GM06990 (cell line): ENCODE measurements around the gene BTG3.

Experiments
- DNase-seq: peaks from one replicate; pipeline ENCODE4 v3.0.0-alpha.2; 2011; ENCODE audit not compliant: insufficient read length; ENCODE audit errors: extremely low read depth
- H3K27me3 ChIP-seq: replicated peaks from 2 replicates; pipeline ENCODE4 v1.6.0; 2011; ENCODE audit warnings: low read length; ENCODE audit not compliant: control insufficient read depth, insufficient read depth
- H3K36me3 ChIP-seq: 2 replicates; pipeline ENCODE4 v1.5.1; 2011; ENCODE audit warnings: low read length; ENCODE audit not compliant: control insufficient read depth, insufficient read depth
- H3K4me3 ChIP-seq: replicated peaks from 2 replicates; pipeline ENCODE4 v1.5.1; 2011; ENCODE audit warnings: low read depth, mild to moderate bottlenecking, control low read depth, low read length
- TF ChIP-seq, protein P1 (sequence below): IDR thresholded peaks from 2 replicates; pipeline ENCODE4 v1.5.1; 2011; ENCODE audit warnings: low read length, control low read depth, mild to moderate bottlenecking, inconsistent platforms; ENCODE audit not compliant: insufficient read depth, poor library complexity, severe bottlenecking

BTG3 gene

DNA sequence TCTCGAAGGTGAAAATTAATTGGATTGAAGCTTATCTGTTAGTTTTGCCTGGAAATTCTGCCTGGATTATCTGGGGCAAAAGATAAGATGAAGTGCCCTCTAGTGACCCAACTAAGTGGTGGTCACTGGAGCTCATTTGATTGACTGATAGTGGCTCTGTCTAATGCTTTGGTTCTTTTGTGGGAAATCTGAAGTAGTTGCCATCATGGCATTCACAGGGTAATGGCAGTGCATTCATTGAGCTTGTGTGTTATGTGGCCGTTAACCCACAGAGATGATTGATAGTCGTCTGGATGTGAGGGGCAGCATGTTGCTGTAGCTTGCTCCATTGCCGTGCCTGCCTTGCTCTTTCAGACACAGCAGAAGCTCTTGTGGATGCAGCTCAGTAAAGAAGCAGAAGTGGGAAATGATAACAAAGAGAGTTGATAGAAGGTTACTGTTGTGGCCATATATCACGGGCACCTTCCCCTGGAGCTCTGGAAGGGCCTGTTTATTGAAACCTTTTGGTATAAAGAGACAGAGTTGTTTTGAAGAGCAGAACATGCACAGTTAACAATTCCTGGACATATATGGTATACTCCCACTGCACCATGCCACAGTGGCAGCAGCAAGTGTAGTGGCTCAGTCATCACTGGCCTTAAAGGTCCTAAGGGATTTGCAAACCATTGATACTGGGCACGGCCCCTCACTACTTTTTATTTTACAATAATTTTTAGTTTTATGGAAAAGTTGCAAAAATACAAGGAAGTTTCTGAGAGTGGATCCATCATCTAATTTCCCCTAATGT lies 57.8 kb downstream of the BTG3 start:
- TF ChIP-seq, protein P1, sequence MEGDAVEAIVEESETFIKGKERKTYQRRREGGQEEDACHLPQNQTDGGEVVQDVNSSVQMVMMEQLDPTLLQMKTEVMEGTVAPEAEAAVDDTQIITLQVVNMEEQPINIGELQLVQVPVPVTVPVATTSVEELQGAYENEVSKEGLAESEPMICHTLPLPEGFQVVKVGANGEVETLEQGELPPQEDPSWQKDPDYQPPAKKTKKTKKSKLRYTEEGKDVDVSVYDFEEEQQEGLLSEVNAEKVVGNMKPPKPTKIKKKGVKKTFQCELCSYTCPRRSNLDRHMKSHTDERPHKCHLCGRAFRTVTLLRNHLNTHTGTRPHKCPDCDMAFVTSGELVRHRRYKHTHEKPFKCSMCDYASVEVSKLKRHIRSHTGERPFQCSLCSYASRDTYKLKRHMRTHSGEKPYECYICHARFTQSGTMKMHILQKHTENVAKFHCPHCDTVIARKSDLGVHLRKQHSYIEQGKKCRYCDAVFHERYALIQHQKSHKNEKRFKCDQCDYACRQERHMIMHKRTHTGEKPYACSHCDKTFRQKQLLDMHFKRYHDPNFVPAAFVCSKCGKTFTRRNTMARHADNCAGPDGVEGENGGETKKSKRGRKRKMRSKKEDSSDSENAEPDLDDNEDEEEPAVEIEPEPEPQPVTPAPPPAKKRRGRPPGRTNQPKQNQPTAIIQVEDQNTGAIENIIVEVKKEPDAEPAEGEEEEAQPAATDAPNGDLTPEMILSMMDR = no peak
- Histone ChIP-seq H3K4me3 (no peak overlapping the region), H3K27me3 (no peaks in the 10 kb centered on the region), H3K36me3 (no peaks in the 10 kb centered on the region)
- no peak for DNase-seq

DNA sequence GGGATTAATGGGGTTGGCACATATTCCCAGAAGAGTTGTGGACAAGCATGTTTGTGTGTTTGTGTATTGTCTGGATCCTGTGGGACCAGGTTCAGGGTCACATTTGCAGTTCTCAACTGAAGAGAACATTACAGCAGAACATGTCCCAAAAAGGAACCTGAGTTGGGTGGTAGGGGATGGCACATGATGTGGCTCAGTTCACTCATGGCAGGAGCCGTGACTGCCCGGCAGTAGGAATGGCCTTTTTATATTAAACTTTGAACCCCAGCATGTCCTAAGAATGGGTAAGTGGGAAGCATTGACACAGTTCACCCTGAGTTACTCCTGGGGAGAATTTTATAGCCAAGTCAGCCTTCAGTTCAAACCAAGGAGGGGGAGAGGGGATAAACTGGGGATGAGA lies 58.6 kb downstream of the BTG3 start:
- no peak for DNase-seq
- H3K4me3 ChIP-seq = no peak overlapping the region
- H3K27me3 ChIP-seq = no peaks in the 10 kb centered on the region
- no peaks in the 10 kb centered on the region for H3K36me3 ChIP-seq
- TF ChIP-seq, protein P1 = no peak

DNA sequence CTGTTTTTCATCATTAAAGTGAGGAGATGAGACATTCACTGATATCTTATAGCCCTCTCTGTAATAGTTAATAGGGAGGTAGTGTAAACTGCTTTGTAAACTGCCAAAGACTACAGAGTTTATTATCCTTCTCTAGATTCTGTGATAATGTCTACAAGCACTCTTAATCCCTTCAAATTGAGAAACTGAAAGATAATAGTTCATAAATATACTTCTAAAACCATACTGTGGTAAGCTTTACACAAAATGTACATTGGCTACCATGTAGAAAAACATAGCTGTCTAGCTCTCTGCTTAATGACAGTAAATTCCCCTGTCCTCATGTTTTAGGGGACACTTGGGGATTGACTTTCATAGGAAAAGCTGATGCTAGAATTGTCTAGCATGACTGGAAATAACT lies 60.3 kb downstream of the BTG3 start:
- H3K36me3 ChIP-seq = no peaks in the 10 kb centered on the region
- TF ChIP-seq, protein P1 = no peak
- no peak for DNase-seq
- H3K27me3 ChIP-seq = no peaks in the 10 kb centered on the region
- H3K4me3 ChIP-seq = no peak overlapping the region

DNA sequence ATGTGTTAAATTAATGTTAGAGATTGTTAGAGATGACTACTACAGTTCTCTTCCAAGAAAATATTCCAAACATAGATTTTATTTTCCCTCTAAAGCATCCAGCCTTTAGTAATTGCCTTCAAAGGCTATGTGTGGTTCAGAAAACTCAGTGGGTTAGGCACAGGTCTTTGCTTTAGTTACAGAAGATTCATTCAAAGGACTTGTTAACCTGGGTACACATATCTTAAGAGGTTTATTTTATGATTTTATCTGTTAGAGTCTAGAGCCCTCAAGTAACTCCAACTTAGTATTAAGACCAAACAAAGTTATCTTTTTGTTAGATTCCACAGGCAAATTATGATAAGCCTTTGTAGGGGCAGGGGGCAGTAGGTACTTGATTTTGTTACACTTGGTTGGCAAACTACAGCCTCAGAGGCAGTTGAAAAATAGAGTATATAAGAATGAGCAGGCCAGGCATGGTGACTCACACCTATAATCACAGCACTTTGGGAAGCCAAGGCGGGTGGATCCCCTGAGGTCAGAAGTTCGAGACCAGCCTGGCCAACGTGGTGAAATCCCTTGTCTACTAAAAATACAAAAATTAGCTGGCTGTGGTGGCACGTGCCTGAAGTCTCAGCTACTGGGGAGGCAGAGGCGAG lies 61.9 kb downstream of the BTG3 start:
- no peak for DNase-seq
- Histone ChIP-seq H3K27me3 (no peaks in the 10 kb centered on the region), H3K36me3 (no peaks in the 10 kb centered on the region), H3K4me3 (no peak overlapping the region)
- TF ChIP-seq, protein P1 = no peak

DNA sequence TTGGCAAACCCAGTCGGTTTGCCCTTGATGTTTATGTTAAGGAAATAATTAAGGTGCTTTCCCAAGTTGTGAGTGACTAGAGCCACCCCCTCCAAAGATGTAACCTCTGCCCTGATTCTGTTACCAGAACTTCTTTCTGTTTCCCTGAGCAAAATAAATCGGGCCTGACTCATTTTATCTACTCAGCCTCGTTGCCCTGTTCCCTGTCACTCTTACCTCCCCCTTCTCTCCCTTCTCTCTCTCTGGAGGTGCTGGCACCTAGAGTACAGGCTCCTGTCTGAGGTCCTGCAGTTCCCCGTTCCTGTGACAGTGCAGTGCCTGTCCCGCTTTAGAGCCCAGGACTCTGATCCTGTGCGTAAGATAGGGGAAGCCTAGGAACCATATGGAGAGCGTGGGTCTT lies 64.4 kb downstream of the BTG3 start:
- no peak for DNase-seq
- Histone ChIP-seq H3K4me3 (no peak overlapping the region), H3K27me3 (no peaks in the 10 kb centered on the region), H3K36me3 (no peaks in the 10 kb centered on the region)
- TF ChIP-seq, protein P1 = no peak
